ENCODE data around the gene LDHAL6B. TPM values are rescaled to one million over a fixed set of nuclear protein-coding genes. Genes with fewer than 3 reads are reported as not detected.

The LDHAL6B gene
- total and polyA plus RNA-seq, 2 of the 8 experiments (the other 6 are each of a cell fraction or from before 2014, with no cell fraction given) = not detected

GRCh38 chr15:59252137-59252536, 45.5 kb downstream of the LDHAL6B start:
- H2BK15ac ChIP-seq (ENCODE audit: low read length) = no peak overlapping the region
- CTCF ChIA-PET (ENCODE audit: partially characterized antibody) = interaction anchor here (0.8 kb wide), 1 partner anchor 277 kb away, joined by 3 read pairs; no protein-coding TSS in a partner anchor

More at GRCh38 chr15:59252137-59252536, 45.5 kb downstream of the LDHAL6B start:
- Histone ChIP-seq H2BK12ac (ENCODE audit: low read depth, low read length) (no peak overlapping the region), H3K4me3 (ENCODE audit: extremely low read depth in 1 of 4, insufficient read depth in 2 of 4, low read depth in 3 of 4, low read length in 4 of 4) (no peak overlapping the region), H3K36me3 (ENCODE audit: control insufficient read depth in 2 of 4, insufficient read depth in 4 of 4, low read length in 3 of 4) (peaks cover 0 to 5% (median 0%) of the 10 kb centered on the region in 4 experiments; a peak in 2 of 8 replicates), H3K4me2 (ENCODE audit: insufficient read depth in 1 of 2, low read depth in 2 of 2, low read length in 2 of 2) (no peak overlapping the region), H2BK5ac (ENCODE audit: low read depth, low read length) (no peak overlapping the region), H3K79me2 (ENCODE audit: control insufficient read depth in 1 of 2, insufficient read depth in 2 of 2, low read length in 2 of 2) (no peaks in the 10 kb centered on the region), H3K9ac (replicated peaks in 1 of 4; ENCODE audit: extremely low read depth in 1 of 4, low read depth in 3 of 4, low read length in 3 of 4) (no peak overlapping the region), H3K9me3 (ENCODE audit: insufficient read depth in 2 of 2, low read depth in 1 of 2, low read length in 1 of 2) (no peaks in the 10 kb centered on the region), H3K4ac (replicated peaks; ENCODE audit: insufficient read length, low read depth, low read length) (no peak overlapping the region), H2BK20ac (ENCODE audit: low read length) (no peak overlapping the region), H4K91ac (replicated peaks; ENCODE audit: insufficient read length, low read length) (no peak overlapping the region), H3K27me3 (replicated peaks in 1 of 4; ENCODE audit: control insufficient read depth in 3 of 4, extremely low read depth in 1 of 4, insufficient read depth in 3 of 4, low read length in 3 of 4) (no peaks in the 10 kb centered on the region), H3K23ac (ENCODE audit: insufficient read length) (no peak overlapping the region), H2AFZ (ENCODE audit: low read length) (no peak overlapping the region), H2AK5ac (ENCODE audit: low read depth, low read length) (no peak overlapping the region), H3K56ac (replicated peaks; ENCODE audit: insufficient read length, low read depth, low read length) (no peak overlapping the region), H2BK120ac (replicated peaks; ENCODE audit: low read depth, low read length) (no peak overlapping the region), H3K27ac (ENCODE audit: low read depth, low read length) (no peak overlapping the region), H4K5ac (ENCODE audit: insufficient read length, low read depth, low read length) (no peak overlapping the region), H3K18ac (ENCODE audit: extremely low read depth, low read length) (no peak overlapping the region), H3K4me1 (replicated peaks in 1 of 4; ENCODE audit: control insufficient read depth in 3 of 4, insufficient read depth in 4 of 4, low read length in 3 of 4) (peaks cover 0 to 4% (median 0%) of the 10 kb centered on the region in 4 experiments; a peak in 1 of 7 replicates), H4K8ac (ENCODE audit: extremely low read depth, insufficient read depth, low read length) (no peak overlapping the region), H4K20me1 (replicated peaks in 1 of 2; ENCODE audit: control insufficient read depth in 1 of 2, insufficient read depth in 2 of 2, low read length in 2 of 2) (peaks cover 0 to 4% of the 10 kb centered on the region in 2 experiments), H3K79me1 (ENCODE audit: low read depth, low read length) (no peaks in the 10 kb centered on the region), H3K23me2 (ENCODE audit: low read depth, low read length) (no peaks in the 10 kb centered on the region), H3K14ac (ENCODE audit: insufficient read length) (no peak overlapping the region)
- WGBS, 2 experiments (ENCODE audit: extremely low coverage in 1 of 2, insufficient coverage in 1 of 2, insufficient read length in 1 of 2, insufficient replicate concordance in 2 of 2, low coverage in 1 of 2, low lambda C conversion rate in 2 of 2, missing lambda C conversion rate in 1 of 2) = 99% methylated on average over 5 of the region's 5 CpGs; no CpG with 5 or more reads in 1 of the 2 experiments
- POLR2A ChIA-PET (ENCODE audit: partially characterized antibody) = no interaction called here
- TF ChIP-seq HDAC2 (IDR thresholded peaks at IDR 0.05; ENCODE audit: borderline replicate concordance in 1 of 2, low read depth in 2 of 2, low read length in 2 of 2) = no peak
- no peak for TF ChIP-seq NRF1 (IDR thresholded peaks at IDR 0.05; ENCODE audit: low read depth, low read length)
- TF ChIP-seq MAFK (IDR thresholded peaks at IDR 0.05; ENCODE audit: low read depth, low read length) = no peak
- TF ChIP-seq SAP30 (IDR thresholded peaks at IDR 0.05; ENCODE audit: insufficient read depth, insufficient replicate concordance, low read length) = no peak
- no peak for TF ChIP-seq POLR2A (IDR thresholded peaks at IDR 0.05; ENCODE audit: control extremely low read depth in 1 of 2, low read depth in 2 of 2, low read length in 2 of 2)
- TF ChIP-seq ASH2L (IDR thresholded peaks at IDR 0.05; ENCODE audit: low read length) = no peak
- TF ChIP-seq EGR1 (IDR thresholded peaks at IDR 0.05; ENCODE audit: borderline replicate concordance, low read depth, low read length) = no peak
- no peak for TF ChIP-seq TBP (IDR thresholded peaks at IDR 0.05; ENCODE audit: low read depth, low read length)
- TF ChIP-seq GTF2F1 (IDR thresholded peaks at IDR 0.05; ENCODE audit: borderline replicate concordance, low read depth, low read length) = no peak
- no peak for TF ChIP-seq RBBP5 (IDR thresholded peaks at IDR 0.05; ENCODE audit: borderline replicate concordance, low read depth, low read length)
- TF ChIP-seq TAF7 (optimal IDR thresholded peaks at IDR 0.05; ENCODE audit: borderline replicate concordance, low read depth, low read length) = no peak
- no peak for TF ChIP-seq CBX8 (IDR thresholded peaks at IDR 0.05; ENCODE audit: borderline replicate concordance, low read depth, low read length)
- TF ChIP-seq ATF3 (IDR thresholded peaks at IDR 0.05; ENCODE audit: insufficient read depth, low read depth, low read length) = no peak
- DNase-seq (ENCODE audit: low read depth in 1 of 2, low spot score in 2 of 2) = no peak
- FAIRE-seq = no peak

All from H1 (cell line).